ENCODE measurements around the gene EXOC6.

Gene EXOC6

GRCh38 chr10:93061594-93062513 is 213.5 kb downstream of the EXOC6 start:
- no peak for DNase-seq (ENCODE audit: low read depth, low spot score)
- no peak overlapping the region for H3K27ac ChIP-seq

- DNase-seq (ENCODE audit: low read depth, low spot score): no peak
- no peak overlapping the region for H3K27ac ChIP-seq
Observed at GRCh38 chr10:93062514-93063143, 214.3 kb downstream of the EXOC6 start.

DNA sequence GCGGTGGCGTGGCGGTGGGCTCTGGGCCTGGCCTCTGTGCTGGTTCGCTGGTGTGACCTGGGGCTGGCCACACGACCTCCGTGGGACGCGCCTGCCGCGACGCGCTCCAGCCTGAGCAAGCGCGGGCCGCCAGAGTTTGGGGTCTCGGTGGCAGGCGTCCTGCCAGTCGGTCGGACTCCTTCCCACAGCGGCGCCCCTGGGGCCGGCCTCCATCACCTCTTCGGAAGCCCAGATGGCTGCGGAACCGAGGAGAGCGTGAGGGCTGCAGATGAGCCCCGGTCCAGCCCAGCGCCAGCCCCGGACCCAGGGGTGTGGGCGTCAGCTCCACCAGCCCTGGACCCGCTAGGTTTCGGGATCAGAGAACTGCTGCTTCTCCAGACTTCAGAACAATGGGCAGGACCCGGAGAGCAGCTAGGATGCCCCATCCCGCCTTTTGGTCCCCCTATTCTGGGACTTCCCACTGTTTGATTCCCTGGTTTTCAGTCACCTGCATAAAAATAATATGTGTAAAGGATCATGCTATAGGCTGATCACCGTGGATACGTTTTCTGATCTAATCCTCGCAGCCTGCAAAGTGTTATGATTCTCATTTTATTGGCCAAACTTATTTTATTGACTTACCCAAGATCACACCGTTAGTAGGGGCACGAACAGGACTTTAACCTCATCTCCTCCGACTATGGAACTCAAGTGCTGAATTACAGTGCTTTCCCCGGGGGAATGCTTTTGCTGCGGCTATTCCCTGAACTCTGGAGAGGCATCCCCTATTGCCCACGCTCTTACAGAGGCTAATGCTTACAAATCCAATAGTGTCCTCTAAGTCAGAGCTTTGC is 215.0 kb downstream of the EXOC6 start:
- H3K27ac ChIP-seq: no peak overlapping the region
- DNase-seq (ENCODE audit: low read depth, low spot score): no peak

DNA sequence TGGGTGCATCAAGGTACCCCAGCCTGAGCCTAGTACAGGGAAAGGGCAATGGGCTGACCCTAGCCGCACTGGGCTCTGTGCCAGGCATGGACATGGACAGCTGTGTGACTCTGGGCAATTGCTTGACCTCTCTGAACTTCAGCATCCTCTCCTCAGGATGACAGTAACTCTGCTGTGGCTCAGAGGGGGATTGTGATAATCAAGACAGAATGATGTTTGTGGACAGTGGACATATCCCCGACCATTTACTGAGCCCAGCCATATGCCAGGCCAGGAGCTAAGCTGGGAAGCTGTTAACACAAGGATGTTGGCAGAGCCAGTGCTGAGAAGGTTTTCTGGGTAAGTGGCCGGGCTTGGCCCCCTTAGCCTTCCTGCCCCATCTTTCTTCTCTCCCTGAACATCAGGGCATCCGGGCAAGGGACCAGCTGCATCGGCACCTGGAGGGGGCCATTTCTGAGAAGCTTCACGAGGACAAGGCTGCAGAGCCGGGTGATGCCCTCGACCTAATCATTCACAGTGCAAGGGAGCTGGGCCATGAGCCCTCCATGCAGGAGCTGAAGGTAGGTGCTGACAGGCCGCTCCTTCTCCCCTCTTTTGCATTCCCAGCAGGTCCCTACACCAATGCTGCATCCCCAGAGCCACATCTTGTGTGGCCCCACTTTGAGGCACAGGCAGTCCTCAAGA is 215.8 kb downstream of the EXOC6 start:
- DNase-seq (ENCODE audit: low read depth, low spot score): no peak

DNA sequence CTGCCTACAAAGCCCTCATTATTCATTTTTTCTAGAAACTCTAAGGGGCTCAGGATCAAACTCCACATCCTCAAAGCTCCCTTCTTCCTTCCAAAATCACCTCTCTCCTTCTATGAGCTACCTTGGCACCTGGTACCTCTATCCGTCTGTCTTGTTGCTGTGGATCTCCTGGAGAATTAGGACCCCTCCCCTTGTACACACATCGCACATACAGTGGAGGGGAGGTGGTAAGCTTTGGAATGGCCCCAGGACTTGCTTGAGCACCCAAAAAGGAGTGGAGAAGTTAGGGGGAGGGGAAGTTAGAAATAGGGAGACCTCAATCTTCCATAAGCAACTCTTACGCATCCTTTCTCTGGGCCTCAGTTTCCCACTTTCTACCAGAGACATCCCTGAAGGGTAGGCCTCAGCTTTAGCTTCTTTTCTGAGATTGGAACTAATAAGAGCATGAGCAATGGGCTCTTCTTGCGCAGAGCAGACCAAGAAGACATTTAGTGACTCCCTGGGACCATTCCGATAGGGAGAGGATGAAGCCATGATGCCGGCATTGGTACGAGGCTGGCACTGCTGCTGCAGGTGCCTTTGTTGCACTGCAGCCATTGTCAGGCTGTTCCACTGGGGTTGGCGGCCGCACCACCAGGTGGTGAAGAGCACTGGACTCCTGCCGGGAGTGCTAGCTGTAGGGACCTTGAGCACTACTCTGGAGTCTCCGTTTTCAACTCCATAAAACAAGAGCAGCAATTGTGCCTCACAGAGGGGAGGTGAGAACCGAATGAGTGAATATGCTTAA is 216.7 kb downstream of the EXOC6 start:
- DNase-seq (ENCODE audit: low read depth, low spot score): no peak
- H3K27ac ChIP-seq: no peak overlapping the region

More for the DNA sequence above, 215.8 kb downstream of the EXOC6 start:
- no peak overlapping the region for H3K27ac ChIP-seq

- no peak for DNase-seq (ENCODE audit: low read depth, low spot score)
Observed at GRCh38 chr10:93065675-93066543, 217.6 kb downstream of the EXOC6 start.

GRCh38 chr10:93066544-93066913 is 218.2 kb downstream of the EXOC6 start:
- no peak overlapping the region for H3K27ac ChIP-seq
- DNase-seq (ENCODE audit: low read depth, low spot score): no peak

More at GRCh38 chr10:93065675-93066543, 217.6 kb downstream of the EXOC6 start:
- H3K27ac ChIP-seq: no peak overlapping the region

GRCh38 chr10:93067443-93068365 is 219.4 kb downstream of the EXOC6 start:
- no peak for DNase-seq (ENCODE audit: low read depth, low spot score)

GRCh38 chr10:93068411-93069244 is 220.3 kb downstream of the EXOC6 start:
- no peak for DNase-seq (ENCODE audit: low read depth, low spot score)
- no peak overlapping the region for H3K27ac ChIP-seq

More at GRCh38 chr10:93067443-93068365, 219.4 kb downstream of the EXOC6 start:
- no peak overlapping the region for H3K27ac ChIP-seq

DNA sequence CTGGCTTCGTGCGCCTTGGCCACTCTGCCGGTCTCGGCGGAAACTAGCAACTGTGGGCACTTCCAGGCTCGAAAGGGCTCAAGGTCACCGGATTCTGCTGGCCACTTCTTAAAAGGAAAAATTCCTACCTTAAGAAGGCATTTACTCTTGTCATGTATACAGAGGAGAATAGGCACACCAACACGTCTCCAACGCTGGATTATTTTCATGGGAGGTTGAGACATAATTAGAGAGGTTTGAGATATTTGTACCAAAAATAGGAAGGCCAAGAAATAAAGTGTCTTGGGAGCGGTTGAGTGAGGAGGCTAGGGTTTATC is 220.9 kb downstream of the EXOC6 start:
- DNase-seq (ENCODE audit: low read depth, low spot score): no peak

DNA sequence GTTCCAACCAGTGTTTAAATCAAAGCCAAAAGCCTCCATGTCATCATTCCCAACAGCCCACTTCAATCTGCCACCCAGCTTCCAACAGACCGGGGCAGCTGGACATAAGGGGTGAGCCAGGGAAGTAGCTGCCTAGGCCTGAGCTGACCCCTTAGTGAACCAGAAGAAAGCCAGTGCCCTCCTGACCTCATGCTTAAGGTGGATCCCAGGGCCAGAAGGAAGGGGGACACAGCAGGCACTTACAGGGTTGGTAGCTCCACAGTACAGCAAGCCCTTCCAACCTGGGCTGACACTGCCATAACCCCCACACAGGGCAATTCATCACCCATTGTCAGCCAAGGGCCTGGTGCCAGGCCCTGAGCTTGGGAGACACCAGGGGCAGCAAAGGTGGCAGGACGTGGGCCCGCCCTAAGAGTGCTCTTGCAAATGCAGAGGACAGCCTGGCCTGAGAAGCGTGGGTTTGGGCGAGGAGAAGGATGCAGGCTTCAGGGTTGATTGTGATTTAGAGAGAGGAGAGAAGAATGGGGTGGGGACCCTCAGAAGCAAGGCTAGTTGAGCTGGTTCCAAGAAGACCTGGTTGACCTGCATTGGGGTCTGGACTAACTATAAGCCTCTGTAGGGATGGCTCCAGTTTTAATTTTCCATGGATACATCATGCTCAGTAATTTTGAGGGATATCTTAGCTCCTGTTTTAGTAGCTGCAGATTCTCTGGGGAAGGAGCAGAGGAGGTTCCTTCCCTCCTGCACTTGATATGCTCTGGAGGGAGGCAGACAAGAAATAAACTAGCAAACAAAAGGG is 222.3 kb downstream of the EXOC6 start:
- no peak for DNase-seq (ENCODE audit: low read depth, low spot score)

More for the DNA sequence above, 220.9 kb downstream of the EXOC6 start:
- H3K27ac ChIP-seq: no peak overlapping the region

GRCh38 chr10:93071177-93071472 is 222.8 kb downstream of the EXOC6 start:
- DNase-seq (ENCODE audit: low read depth, low spot score): no peak
- no peak overlapping the region for H3K27ac ChIP-seq

More for the DNA sequence above, 222.3 kb downstream of the EXOC6 start:
- no peak overlapping the region for H3K27ac ChIP-seq

- DNase-seq (ENCODE audit: low read depth, low spot score): no peak
- no peak overlapping the region for H3K27ac ChIP-seq
Observed at GRCh38 chr10:93071674-93072224, 223.4 kb downstream of the EXOC6 start.

DNA sequence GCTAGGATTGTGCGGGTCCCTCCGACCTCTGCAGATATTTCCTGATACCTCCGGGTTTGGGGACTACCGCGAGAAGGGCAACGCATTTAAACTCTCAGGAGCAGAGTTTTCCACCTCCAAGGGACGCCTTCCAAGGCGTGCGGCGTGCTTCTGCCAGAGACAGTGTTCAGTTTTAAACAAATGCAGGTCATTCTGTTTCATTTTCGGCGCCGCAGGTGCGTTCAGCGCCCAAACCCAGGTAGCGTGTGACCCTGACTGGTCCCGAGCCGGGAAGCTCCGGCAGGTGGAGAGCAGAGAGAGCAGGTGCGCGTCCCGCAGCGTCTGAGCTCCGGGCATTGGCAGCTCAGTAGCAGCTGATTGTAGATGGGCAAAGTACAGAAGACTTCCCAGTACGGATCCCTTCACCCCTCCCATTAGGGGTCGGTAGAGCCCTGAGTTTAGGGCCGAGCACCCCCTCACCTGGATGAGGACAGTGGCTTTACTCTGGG is 223.9 kb downstream of the EXOC6 start:
- no peak overlapping the region for H3K27ac ChIP-seq
- no peak for DNase-seq (ENCODE audit: low read depth, low spot score)

DNA sequence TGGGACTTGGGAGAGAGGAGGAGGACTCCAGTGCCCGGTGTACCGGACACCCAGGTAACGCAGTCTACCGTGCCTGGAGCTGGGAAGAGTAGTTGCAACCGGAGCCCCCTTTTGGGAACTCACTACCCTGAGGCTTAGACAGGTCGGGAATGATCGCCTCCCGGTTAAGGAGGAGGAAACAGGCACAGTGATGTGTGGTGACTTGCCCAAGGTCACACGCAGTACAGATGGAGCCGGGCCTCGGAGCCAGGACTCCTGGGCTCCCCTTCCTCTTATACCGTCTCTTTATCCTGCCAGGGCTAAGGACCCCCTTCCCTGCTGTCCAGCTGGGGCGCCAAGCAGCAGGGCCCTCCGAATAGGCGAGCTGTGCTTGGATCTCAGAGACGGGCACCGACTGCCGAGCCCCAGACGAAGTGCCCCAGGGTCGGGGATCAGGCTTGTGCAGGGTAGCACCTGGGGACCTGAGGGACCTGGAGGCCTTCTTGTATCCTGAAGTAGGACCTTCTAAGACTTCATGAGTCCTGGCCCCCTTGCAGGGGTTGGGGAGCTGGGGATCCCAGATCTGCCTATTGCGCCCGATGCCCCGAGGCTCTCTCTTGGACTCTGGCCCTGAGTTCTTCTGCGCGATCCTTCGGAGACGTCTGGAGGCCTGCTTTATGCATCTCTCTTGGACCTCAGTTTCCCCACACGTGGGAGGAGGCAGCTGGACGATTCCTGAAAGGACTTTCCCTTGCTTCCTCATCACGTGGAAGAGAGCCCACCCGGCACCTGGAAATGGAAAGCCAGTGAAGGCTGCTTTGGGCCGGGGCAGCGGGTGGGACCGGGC is 224.6 kb downstream of the EXOC6 start:
- DNase-seq (ENCODE audit: low read depth, low spot score): no peak

More for the DNA sequence above, 224.6 kb downstream of the EXOC6 start:
- no peak overlapping the region for H3K27ac ChIP-seq
